IPS-20b (cell line): ENCODE data around the gene HDGFL3.

Experiments used
- H3K27ac ChIP-seq: one replicate; pipeline ENCODE4 v1.5.1; 2013; ENCODE audit warnings: low read length
- H3K27me3 ChIP-seq: 2 replicates; pipeline ENCODE4 v1.6.1; 2013; ENCODE audit warnings: mild to moderate bottlenecking, low read length, inconsistent platforms; ENCODE audit not compliant: insufficient read depth
- H3K36me3 ChIP-seq: 2 replicates; pipeline ENCODE4 v1.6.1; 2013; ENCODE audit warnings: low read depth, mild to moderate bottlenecking, inconsistent platforms, low read length, moderate library complexity; ENCODE audit not compliant: insufficient read depth
- H3K4me1 ChIP-seq: 2 replicates; pipeline ENCODE4 v1.6.1; 2013; ENCODE audit warnings: mild to moderate bottlenecking, control low read depth, inconsistent platforms, low read length, moderate library complexity; ENCODE audit not compliant: insufficient read depth
- H3K4me3 ChIP-seq: 2 replicates; pipeline ENCODE4 v1.5.1; 2013; ENCODE audit warnings: mild to moderate bottlenecking, low read length, inconsistent platforms
- H3K9ac ChIP-seq: 2 replicates; pipeline ENCODE4 v1.6.1; 2013; ENCODE audit warnings: low read depth, mild to moderate bottlenecking, inconsistent platforms, low read length, moderate library complexity
- H3K9me3 ChIP-seq: 2 replicates; pipeline ENCODE4 v1.6.1; 2013; ENCODE audit warnings: mild to moderate bottlenecking, low read depth, low read length, inconsistent platforms; ENCODE audit not compliant: insufficient read depth

The HDGFL3 gene

DNA sequence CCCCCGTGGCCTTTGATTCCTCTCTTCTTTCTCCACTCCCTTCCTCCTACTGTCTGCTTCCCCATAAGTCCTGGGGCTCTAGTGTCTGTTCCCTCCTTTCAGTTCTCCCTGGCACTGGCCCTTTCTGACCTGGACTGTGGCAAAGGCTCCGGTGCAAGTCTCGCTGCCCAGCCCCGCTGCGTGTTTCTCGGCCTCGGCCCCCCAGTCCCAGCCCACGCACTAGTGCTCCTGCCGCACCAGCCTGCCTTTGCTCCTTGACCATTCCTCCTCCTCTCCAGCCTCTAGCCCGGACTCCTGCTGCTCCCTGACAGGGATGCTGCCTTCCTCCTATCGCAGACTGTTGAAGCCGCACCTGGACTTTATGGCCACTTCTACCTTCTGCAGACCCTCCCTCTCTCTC lies 98.1 kb downstream of the HDGFL3 start:
- no peak overlapping the region for H3K4me3 ChIP-seq
- peaks cover 49% of the 10 kb centered on the region for H3K27me3 ChIP-seq
- no peaks in the 10 kb centered on the region; the same call in 1 of the 2 replicates for H3K9me3 ChIP-seq
- H3K27ac ChIP-seq = no peak overlapping the region
- H3K4me1 ChIP-seq = peaks cover 3% of the 10 kb centered on the region; the same call in 1 of the 2 replicates
- no peaks in the 10 kb centered on the region for H3K36me3 ChIP-seq
- H3K9ac ChIP-seq = no peak overlapping the region

DNA sequence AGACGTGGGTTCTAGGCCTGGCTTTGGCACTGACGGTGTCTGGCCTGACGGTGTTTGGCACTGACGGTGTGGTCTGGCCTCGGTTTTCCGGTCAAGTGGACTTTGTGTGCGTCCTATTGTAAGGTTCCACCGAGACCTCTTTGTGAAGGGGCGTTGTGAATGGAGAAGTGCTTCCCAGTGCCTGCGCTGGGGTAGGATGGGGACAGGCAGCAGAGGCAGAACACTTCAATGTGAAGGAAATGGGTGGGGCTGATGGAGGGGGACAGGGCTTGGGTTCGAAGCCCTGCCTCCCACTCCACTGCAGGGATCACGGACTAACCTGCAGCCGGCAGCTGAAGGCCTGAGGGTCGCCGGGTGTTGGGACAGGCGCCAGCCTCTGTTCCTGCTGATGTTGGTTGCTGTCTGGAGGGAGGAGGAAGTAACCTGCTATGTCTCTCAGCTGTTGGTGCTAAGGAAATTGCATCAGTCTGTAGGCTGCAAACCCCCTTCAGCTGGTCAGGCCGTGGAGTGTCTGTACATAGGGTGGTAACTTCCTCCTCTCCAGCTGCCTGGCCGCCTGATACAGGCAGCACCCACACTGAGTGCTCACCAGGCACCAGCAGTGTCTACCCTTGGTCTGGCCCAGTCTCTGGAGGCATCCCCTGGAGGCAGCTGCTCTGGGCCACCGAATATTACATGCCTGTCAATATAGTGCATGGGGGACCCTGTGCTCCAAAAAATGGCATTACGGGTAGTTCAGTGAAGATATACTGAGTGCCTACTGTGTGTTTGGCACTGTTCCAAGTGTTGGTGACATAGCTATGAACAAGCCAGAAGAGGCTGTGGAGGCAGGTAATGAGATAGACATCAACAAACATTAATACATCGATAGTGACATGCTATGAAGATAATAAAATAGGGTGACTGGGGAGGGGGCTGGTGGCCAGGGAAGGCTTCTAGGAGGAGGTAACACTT lies 99.1 kb downstream of the HDGFL3 start:
- Histone ChIP-seq H3K4me3 (0 out of 2 replicates have a peak overlapping the region, but pooled peaks have one; percentile 60), H3K9me3 (no peaks in the 10 kb centered on the region; the same call in 1 of the 2 replicates), H3K9ac (no peak overlapping the region), H3K27me3 (peaks cover 49% of the 10 kb centered on the region), H3K36me3 (no peaks in the 10 kb centered on the region), H3K4me1 (peaks cover 3% of the 10 kb centered on the region; the same call in 1 of the 2 replicates), H3K27ac (no peak overlapping the region)

DNA sequence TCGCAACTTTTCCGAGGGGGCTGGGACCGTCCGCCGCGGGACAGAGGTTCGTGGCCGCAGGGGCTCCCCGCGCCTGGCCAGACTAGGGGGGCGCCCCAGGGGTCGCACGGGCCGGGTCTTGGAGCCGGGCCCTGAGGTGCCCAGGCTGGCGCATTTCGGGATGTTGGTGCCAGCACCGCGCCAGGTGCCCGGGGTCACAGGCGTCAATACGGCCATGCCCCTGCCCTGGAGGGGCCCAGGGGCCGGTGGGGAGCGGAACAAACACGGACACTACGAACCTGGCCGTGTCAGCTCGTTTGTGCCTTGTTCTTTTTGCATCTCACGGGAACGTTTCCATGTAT lies 99.8 kb downstream of the HDGFL3 start:
- no peaks in the 10 kb centered on the region for H3K36me3 ChIP-seq
- H3K9ac ChIP-seq = no peak overlapping the region
- peak overlapping the region; percentile 60; the same call in 1 of the 2 replicates for H3K4me3 ChIP-seq
- H3K27me3 ChIP-seq = peaks cover 49% of the 10 kb centered on the region
- peaks cover 3% of the 10 kb centered on the region; the same call in 1 of the 2 replicates for H3K4me1 ChIP-seq
- H3K9me3 ChIP-seq = no peaks in the 10 kb centered on the region; the same call in 1 of the 2 replicates
- H3K27ac ChIP-seq = no peak overlapping the region

DNA sequence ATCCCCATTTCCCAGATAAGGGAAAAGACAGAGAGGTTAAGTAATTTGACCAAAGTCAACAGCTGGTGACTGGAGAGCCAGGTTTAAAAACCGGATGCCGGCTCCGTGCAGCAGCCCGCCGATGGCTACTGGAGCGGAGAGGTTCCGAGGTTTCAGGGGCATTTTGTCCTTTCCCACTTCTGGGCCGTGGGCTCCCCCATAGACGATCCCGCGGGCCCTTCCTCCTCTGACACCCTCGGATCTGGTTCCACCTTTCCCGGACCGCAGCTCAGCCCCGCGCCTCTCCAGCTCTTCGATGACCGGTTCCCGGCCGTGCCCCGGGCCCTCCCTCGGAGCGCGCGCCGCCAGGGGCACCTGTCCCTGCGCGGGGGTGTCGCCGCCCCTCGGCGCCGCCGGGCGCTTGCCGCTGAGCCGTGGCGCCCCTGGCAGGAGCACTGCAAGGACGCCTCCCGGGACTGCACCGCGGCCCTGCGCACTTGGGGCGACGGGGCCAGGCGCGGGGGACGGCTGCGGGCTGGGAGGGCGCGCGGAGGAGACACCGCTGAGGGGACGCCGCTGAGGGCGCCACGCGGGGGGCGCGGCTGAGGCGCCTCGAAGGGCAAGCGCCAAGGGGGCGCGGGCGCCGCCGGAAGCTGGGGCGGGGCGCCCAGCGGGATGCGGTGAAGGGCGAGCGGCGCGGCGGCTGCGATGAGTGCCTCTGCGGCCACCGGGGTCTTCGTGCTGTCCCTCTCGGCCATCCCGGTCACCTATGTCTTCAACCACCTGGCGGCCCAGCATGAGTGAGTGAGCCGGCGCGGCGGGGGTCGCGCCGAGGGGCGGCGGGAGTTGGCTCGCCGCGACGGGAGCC lies 100.4 kb downstream of the HDGFL3 start, which contains the start of gene TM6SF1:
TM6SF1 (plus strand) TSS at position 652 of the 847 bp plus-strand sequence; CDS start at position 688, 36 bp downstream.
- no peak within 1 kb of the TSS for H3K9ac ChIP-seq

DNA sequence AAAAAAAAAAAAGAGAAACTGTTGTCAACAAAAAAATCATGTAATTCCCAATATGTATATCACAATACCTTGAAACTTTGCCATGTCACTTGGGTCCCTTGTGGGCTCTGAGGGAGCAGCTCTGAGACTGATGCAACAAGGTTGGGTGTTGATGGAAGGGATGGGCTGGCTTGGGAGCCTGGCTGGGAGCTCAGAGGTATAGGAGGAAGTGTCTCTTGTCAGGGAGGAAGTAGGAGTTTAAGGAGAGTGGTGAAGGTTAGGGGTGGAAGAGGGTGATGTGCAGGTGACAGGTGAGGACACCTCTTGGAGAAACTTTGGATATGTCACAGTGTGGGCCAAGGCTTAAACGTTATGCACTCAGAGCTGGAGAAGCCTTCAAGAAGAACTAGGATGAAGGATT lies 102.2 kb downstream of the HDGFL3 start:
- H3K4me1 ChIP-seq = peaks cover 3% of the 10 kb centered on the region; the same call in 1 of the 2 replicates

More for the DNA sequence above, 100.4 kb downstream of the HDGFL3 start, which contains the start of gene TM6SF1:
- Histone ChIP-seq H3K4me1 (peaks cover 3% of the 10 kb centered on the region; the same call in 1 of the 2 replicates), H3K4me3 (peak within 1 kb of the TSS; percentile 60; the same call in 1 of the 2 replicates), H3K9me3 (no peaks in the 10 kb centered on the region; the same call in 1 of the 2 replicates), H3K27ac (no peak within 1 kb of the TSS), H3K36me3 (no peaks in the 10 kb centered on the region), H3K27me3 (peaks cover 49% of the 10 kb centered on the region)

DNA sequence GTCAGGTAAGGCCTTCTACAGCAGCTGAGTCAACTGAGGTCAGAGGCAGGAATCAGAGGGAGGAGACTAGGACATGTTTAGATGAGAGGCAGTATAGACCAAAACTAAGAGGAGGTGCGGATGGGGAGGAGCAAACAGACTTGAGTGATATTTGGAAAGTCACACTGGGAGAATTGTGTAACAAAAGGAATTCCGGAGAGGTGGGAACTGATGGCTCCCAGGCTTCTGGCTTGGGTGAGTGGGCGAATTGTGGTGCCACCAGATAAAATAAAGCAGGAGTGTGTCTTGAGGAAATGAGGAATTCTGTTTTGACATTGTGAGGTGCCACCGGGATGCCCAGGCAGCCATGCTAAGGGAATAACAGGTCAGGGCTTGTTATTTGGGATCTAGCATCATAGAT lies 103.5 kb downstream of the HDGFL3 start:
- Histone ChIP-seq H3K36me3 (no peaks in the 10 kb centered on the region), H3K27ac (no peak overlapping the region), H3K4me1 (peaks cover 3% of the 10 kb centered on the region; the same call in 1 of the 2 replicates), H3K4me3 (no peak overlapping the region), H3K9ac (no peak overlapping the region), H3K27me3 (peaks cover 39% of the 10 kb centered on the region), H3K9me3 (no peaks in the 10 kb centered on the region)

More for the DNA sequence above, 102.2 kb downstream of the HDGFL3 start:
- no peak overlapping the region for H3K4me3 ChIP-seq
- peaks cover 52% of the 10 kb centered on the region for H3K27me3 ChIP-seq
- H3K9me3 ChIP-seq = no peaks in the 10 kb centered on the region
- H3K36me3 ChIP-seq = no peaks in the 10 kb centered on the region
- no peak overlapping the region for H3K9ac ChIP-seq
- H3K27ac ChIP-seq = no peak overlapping the region

DNA sequence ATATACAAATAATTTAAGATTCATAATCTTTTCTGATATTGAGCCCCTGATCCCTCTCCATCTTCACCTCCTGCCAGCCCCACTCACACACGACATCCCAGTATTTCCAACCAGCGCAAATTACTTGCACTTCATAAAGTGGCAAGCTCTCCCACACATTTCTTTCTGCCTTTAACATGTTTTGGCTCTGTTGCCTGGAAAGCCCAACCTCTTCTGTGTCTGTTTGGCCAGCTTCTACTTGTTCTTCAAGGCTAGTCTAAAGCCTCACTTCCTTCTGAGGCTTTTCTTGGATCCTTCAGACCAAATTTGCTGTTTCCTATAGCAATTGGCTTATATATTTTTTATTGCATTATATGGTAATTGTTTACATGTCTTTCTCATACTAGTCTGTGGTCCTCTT lies 105.3 kb downstream of the HDGFL3 start:
- Histone ChIP-seq H3K4me3 (no peak overlapping the region), H3K36me3 (no peaks in the 10 kb centered on the region), H3K27ac (no peak overlapping the region), H3K9ac (no peak overlapping the region), H3K4me1 (peaks cover 3% of the 10 kb centered on the region; the same call in 1 of the 2 replicates), H3K27me3 (peaks cover 21% of the 10 kb centered on the region), H3K9me3 (no peaks in the 10 kb centered on the region)

DNA sequence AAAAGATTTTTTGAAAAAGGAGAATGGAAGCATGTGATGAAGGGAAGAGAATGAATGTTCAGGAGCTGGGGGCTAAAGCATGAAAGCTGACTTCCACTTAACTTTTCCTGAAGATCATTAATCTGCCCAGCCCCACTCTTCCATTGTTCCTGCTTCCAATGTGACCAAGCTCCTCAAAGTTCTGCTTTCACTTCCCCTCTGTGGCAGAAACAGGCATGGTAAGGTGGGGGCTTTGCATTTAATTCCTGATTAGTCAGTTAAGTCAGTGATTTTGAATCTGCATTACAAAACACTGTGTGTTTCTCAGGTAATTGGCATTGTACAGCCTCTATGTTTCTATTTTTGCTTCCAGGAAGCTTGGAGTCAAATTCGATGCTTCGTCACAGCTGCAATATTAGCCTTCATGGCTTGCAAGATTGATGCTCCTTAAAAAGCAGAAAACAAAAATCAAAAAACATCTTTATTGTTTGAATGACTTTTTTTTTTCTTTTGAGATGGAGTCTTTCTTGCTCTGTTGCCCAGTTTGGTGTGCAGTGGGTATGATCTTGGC lies 107.5 kb downstream of the HDGFL3 start:
- Histone ChIP-seq H3K27ac (no peak overlapping the region), H3K4me3 (no peak overlapping the region)

DNA sequence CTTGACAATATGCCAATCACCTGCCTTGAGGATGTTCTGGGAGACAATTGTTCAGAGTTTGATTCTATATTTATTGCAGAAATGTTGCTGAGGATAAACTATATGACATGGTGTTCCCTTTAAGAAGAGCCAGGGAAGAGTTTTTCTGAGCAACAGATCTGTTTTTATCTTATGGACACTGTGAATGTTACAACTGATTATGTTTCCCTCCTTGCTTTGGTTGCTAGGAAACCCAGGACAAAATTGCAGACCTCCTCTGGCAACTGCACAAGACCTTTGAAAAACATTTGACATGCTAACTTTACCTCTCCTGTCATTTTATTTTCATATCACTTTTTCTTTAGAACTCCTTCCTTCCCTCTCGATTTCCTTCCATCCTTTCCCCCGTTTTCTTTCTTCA lies 108.3 kb downstream of the HDGFL3 start:
- Histone ChIP-seq H3K27ac (no peak overlapping the region), H3K4me1 (no peaks in the 10 kb centered on the region), H3K9ac (no peak overlapping the region), H3K36me3 (no peaks in the 10 kb centered on the region), H3K4me3 (no peak overlapping the region), H3K9me3 (no peaks in the 10 kb centered on the region), H3K27me3 (peaks cover 4% of the 10 kb centered on the region; the same call in 1 of the 2 replicates)

More for the DNA sequence above, 107.5 kb downstream of the HDGFL3 start:
- no peaks in the 10 kb centered on the region for H3K9me3 ChIP-seq
- peaks cover 4% of the 10 kb centered on the region; the same call in 1 of the 2 replicates for H3K27me3 ChIP-seq
- H3K4me1 ChIP-seq = no peaks in the 10 kb centered on the region
- no peaks in the 10 kb centered on the region for H3K36me3 ChIP-seq
- H3K9ac ChIP-seq = no peak overlapping the region

DNA sequence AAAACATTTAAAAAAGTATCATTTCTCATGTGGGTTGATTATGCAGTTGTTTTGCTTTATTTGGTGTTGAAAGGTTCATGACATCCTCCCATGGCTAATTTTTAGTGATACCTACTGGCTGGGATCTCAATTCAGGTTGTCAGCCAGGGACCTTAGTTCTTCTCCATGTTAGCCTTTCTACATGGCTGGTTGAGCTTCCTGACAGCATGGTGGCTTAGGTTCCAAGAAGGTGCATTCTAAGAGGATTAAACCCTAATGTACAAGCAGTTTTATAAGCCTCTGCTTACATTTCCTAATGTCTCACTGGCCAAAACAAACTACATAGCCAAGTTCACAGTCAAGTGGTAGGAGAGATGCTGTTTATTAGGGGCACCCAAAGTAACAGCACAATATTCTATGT lies 109.5 kb downstream of the HDGFL3 start:
- Histone ChIP-seq H3K9me3 (no peaks in the 10 kb centered on the region), H3K27ac (no peak overlapping the region), H3K4me3 (no peak overlapping the region), H3K36me3 (no peaks in the 10 kb centered on the region), H3K27me3 (peaks cover 4% of the 10 kb centered on the region; the same call in 1 of the 2 replicates), H3K4me1 (no peaks in the 10 kb centered on the region), H3K9ac (no peak overlapping the region)

DNA sequence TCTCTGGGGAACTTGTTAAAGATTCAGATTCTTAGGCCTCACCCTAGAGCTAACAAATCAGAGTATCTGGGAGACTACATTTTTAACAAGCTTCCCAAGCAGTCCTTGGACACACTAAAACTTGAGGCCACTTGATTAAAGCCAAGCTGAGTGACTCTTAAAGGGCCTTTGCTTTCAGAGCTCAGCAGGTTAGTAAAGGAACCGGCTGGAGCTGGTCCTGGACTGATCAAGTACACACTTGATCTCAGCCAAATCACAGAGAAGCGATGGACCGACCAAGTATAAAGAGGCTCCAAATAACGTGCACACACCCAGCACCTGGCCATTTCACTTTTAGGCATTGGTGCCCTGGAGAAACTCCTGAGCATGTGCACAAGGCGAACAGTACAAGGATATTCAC lies 113.0 kb downstream of the HDGFL3 start:
- Histone ChIP-seq H3K36me3 (no peaks in the 10 kb centered on the region), H3K27me3 (no peaks in the 10 kb centered on the region; the same call in 1 of the 2 replicates), H3K9me3 (no peaks in the 10 kb centered on the region), H3K9ac (no peak overlapping the region), H3K27ac (no peak overlapping the region), H3K4me1 (no peaks in the 10 kb centered on the region), H3K4me3 (no peak overlapping the region)
